Posterior vena cava (tissue), 2 donors: ENCODE data around the gene COBL. TPM values are rescaled to one million over a fixed set of nuclear protein-coding genes. Genes with fewer than 3 reads are reported as not detected.
"Not testable (repeated sequence)": the region's sequence is repeated elsewhere in the genome, so short reads cannot be mapped to it uniquely, and the experiment has no call there.

Experiments used
- DNase-seq: peaks from one replicate; pipeline ENCODE4 v3.0.0-alpha.2; 2020; ENCODE audit warnings: low spot score
- intact Hi-C, 2 donors: fragments of 100-400 bp; cut with DNase I; formaldehyde crosslinking; loops; one replicate each; pipeline versions ENCODE4 v1.14.1 to v1.14.2; 2022 to 2023
- total RNA-seq, 2 donors: library from RNA; stranded (reverse); fragmentation: NEBNext Ultra II Directional; extraction: Animal tissue kit (Norgen Biotek cat#: 25700); gene quantifications; one replicate each; pipeline ENCODE4 v1.2.1, GENCODE V29; 2021
- donor health status: DM: yes; HTN: yes; CAD: no.
- donor health status: DM: yes; HTN: yes; CAD: no.

Gene COBL
- total RNA-seq, 2 donors from 2014 or later: 0.46 to 0.67 TPM

- intact Hi-C loops: no loop called here
- DNase-seq: no peak
These were observed 304.8 kb downstream of the COBL start for GRCh38 chr7:51011710-51012350.

DNA sequence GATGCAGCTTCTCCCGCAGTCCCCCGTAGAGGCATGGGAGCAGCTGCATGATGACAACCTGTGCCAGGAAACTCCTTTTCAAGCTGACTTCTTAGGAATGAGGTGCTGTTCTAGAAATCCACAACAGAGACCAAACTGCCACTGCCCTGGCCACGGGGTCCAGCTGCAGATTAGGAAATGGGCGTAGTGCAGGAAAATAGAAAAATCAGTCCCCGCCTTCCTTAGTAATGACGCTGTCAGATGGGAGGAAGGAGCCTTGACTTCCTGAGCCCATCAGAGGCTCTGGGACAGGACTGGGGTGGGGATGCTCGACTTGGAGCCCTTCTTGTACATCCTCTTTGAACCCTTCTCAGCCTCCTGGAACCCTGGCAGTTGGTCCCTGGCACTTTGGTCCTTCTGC is 306.1 kb downstream of the COBL start:
- intact Hi-C loops: no loop called here

GRCh38 chr7:51009716-51010496 is 306.7 kb downstream of the COBL start:
- no peak for DNase-seq
- intact Hi-C loops: no loop called here

More for the DNA sequence above, 306.1 kb downstream of the COBL start:
- DNase-seq: no peak

DNA sequence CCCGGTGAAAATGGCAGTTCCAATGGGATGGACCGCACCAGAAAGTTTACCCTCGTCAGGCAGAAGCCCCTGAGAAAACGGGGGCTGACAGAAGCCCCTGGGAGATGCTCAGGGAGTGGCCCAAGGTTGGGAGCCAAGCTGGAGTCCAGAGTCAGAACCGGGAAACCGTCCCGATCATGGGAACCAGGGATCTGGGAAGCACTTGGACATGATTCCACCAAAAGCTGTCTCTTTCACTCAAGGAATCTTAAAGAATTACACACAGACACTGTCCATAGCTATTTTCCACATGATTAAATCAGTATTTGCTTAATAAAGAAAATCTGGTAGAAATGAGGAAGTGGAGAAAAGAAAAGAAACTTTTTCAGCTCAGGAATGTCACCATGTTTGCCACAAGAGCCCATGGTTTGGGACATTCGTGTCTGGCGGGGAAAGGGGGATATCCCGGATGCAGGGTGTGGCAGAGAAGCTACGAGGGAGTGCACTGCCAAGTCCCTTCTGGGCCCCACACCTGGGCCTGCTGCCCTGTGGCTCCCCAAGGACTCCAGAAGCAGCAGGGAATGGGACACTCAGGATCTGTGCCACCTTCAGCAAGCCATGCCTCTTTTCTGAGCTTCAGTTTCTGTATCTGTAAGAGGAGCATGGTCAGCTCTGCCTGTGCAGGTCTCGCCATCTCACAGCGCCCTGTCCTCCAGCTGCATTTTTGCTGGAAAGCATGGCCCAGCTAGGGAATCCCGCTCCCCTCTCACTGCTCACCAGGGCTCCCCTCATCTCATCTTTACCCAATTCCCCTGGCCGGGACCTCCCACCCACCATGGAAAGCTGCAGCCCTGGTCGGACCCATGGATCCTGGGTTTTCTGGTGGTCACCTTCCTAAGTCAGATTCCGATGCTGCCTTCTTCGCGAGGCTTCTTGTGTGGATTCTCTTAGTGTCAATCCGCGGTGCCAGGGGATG is 308.8 kb downstream of the COBL start:
- DNase-seq: no peak
- intact Hi-C loops: no loop called here

- intact Hi-C loops: no loop called here
These were observed 309.9 kb downstream of the COBL start for GRCh38 chr7:51006483-51007235.

DNA sequence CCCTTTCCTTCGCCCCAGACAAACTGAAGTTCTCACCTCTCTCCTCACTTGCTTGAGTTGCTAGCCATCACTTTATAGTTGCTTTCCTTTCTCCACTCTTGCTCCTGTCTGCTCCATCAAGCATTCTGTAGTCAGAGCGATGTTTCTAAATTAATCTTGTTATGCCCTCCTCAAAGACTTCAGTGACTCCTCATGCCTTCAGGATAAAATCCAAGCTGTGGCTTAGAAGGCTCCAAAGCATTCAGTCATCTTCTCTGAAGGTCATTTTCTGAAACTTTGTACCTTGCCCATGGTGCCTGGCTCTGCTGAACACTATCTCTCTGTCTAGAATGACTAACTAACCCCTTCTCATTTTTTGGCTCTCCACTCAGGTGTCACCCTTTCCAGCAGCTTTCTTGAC is 311.5 kb downstream of the COBL start:
- intact Hi-C loops: no loop called here
- DNase-seq: no peak

More at GRCh38 chr7:51006483-51007235, 309.9 kb downstream of the COBL start:
- DNase-seq: no peak

GRCh38 chr7:51000956-51001355 is 315.7 kb downstream of the COBL start:
- intact Hi-C loops: no loop called here
- no peak for DNase-seq

DNA sequence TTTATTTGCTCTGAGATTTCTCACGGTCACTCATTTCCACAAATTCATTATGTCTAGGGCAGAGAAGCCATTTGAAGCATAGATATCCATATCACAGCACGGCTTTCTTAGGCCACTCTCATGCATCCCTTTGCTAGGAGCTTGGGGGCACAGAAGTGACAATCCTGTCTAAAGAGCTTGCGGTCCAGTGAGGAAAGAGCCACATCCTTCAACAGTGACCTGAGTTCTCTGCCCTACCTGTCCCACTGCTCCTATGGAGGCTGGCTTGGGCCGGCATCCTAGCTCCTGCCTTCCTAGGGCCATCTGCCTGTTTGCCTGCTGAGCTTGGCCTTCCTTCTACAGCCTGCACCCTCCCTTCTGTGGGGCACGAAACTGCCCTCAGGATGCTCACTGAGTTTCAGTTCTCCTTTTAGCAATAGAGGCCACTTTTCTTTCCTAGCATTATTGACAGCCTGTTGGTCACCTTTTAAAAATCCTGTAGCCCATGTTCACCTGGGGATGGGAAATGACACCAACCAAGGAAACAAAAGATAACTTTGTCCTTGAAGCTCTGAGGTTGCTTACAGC is 321.8 kb downstream of the COBL start:
- intact Hi-C loops: no loop called here
- no peak for DNase-seq

DNA sequence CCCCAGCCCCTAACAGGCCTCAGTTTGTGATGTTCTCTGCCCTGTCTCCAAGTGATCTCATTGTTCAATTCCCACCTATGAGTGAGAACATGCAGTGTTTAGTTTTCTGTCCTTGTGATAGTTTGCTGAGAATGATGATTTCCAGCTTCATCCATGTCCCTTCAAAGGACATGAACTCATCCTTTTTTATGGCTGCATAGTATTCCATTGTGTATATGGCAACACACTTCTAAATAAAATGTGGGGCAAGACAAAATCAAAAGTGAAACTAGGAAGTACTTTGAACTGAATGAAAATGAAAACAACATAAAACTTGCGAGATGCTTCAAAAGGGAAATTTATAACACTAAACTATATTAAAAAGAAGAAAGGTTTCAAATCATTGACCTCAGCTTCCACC is 326.4 kb downstream of the COBL start:
- intact Hi-C loops, DNase-seq: not testable (repeated sequence)

GRCh38 chr7:50988988-50989387 is 327.6 kb downstream of the COBL start:
- DNase-seq: no peak
- intact Hi-C loops: no loop called here

DNA sequence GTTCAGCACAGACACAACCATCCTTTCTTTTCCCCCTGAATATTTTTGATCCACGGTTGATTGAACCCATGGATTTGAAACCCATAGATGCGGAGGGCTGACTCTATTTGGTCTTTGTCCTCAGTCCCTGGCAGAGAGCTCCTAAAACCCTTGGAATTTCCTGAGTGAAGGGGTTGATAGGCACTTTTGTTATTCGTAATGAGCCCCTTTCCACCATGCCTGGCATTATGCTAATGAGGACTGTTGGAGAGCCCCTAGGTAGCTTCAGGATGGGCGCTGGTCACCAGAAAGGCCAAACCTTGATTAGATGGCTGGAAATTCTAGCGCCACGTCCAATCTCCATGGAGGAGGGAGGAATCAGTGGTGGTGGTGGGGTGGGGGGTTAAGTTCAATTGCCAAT is 328.1 kb downstream of the COBL start:
- intact Hi-C loops: no loop called here
- no peak for DNase-seq

DNA sequence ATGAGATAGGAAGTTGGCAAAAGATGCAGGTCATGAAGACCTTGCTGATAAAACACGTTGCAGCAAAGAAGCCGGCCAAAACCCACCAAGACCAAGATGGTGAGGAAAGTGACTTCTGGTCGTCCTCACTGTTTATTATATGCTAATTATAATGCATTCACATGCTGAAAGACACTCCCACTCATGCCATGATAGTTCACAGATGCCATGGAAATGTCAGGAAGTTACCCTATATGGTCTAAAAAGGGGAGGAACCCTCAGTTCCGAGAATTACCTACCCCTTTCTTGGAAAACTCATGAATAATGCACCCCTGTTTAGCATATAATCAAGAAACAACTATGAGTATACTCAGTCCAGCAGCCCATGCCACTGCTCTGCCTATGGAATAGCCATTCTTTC is 331.5 kb downstream of the COBL start:
- intact Hi-C loops: no loop called here
- no peak for DNase-seq

- DNase-seq: no peak
- intact Hi-C loops: no loop called here
These were observed 332.8 kb downstream of the COBL start for GRCh38 chr7:50983850-50984249.

DNA sequence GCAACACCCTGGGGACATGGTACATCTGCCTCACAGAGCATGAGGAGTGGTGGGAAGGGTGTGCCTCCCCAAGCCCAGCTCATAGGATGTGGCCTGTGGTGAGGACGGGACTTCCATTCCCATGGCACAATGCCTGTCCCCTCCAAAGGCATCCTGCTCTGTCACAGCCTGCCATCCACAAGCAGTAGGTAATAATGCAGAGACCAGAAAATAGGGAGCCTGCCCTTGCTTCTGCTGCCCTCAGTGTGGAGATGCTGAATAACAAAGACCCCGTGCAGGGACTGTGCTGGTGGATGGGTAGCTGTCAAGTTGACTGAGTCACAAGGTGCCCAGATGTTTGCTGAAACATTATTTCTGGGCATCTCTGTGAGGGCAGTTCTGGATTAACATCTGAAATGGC is 334.0 kb downstream of the COBL start:
- intact Hi-C loops: no loop called here
- no peak for DNase-seq

DNA sequence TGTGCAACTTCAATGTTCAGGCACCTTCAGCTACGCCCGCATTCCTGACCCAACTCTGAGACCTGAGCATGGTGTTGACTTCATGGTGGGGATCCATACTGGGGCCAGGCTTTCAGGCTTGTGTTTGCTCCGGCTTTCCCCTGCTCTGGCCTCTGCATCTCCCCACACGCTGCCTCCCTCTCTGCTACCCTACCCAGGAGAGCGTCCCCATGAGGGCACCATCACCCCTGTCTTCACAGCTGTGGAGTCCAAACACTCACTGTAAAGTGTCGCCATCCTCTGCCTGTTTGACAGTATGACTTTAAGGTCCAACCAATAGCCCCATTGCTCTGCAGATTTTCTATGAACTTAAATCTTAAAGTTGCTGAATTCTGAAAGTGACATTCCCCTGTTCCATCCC is 334.9 kb downstream of the COBL start:
- intact Hi-C loops: no loop called here
- no peak for DNase-seq

- no peak for DNase-seq
- intact Hi-C loops: no loop called here
These were observed 336.2 kb downstream of the COBL start for GRCh38 chr7:50980411-50980810.

- intact Hi-C loops: no loop called here
- DNase-seq: no peak
These were observed 337.9 kb downstream of the COBL start for GRCh38 chr7:50978633-50979215.

GRCh38 chr7:50977421-50977820 is 339.2 kb downstream of the COBL start:
- intact Hi-C loops: no loop called here
- DNase-seq: no peak

DNA sequence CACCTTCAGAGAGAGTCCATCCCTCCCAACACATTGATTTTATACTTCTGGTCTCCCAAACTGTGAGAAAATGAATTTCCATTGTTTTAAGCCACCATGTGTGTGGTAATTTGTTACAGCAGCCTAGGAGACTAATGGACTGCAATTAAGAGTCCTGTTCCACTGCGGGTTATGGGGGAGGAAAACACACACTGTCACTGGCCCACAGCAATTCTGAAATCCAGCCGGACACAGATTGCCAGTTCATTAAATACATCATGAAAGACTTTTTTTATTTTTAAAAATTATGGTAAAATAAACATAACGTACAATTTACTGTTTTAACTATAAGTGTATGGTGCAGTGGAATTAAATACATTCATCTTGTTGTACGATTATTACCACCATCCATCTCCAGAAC is 340.5 kb downstream of the COBL start:
- no peak for DNase-seq
- intact Hi-C loops: no loop called here
